Muscle of back (tissue), 11 donors: ENCODE results near the gene FAM25A. TPM values are rescaled to one million over a fixed set of nuclear protein-coding genes. Genes with fewer than 3 reads are reported as not detected.
"Not testable (repeated sequence)": the region's sequence is repeated elsewhere in the genome, so short reads cannot be mapped to it uniquely, and the experiment has no call there.

Experiments used
- DNase-seq, 3 donors: peaks; one replicate each; pipeline versions ENCODE4 v3.0.0 to v3.0.0-alpha.2; 2013
- polyA plus RNA-seq, 10 donors: library from polyadenylated mRNA; unstranded; fragments of 120-200 nt; gene quantifications; one replicate each; pipeline ENCODE4 v1.2.1, GENCODE V29; 2013; ENCODE audit not compliant: insufficient read length in 10 of 10

The FAM25A gene
- polyA plus RNA-seq, 10 donors: not detected

DNA sequence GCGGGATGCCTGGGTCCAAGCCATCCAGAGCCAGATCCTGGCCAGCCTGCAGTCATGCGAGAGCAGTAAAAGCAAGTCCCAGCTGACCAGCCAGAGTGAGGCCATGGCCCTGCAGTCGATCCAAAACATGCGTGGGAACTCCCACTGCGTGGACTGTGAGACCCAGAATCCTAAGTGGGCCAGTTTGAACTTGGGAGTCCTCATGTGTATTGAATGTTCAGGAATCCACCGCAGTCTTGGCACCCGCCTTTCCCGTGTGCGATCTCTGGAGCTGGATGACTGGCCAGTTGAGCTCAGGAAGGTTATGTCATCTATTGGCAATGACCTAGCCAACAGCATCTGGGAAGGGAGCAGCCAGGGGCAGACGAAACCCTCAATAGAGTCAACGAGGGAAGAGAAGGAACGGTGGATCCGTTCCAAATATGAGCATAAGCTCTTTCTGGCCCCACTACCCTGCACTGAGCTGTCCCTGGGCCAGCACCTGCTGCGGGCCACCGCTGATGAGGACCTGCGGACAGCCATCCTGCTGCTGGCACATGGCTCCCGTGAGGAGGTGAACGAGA, 10.9 kb upstream of the FAM25A start:
- peak in 2 of 3 donors; percentile 60 to 81 for DNase-seq

DNA sequence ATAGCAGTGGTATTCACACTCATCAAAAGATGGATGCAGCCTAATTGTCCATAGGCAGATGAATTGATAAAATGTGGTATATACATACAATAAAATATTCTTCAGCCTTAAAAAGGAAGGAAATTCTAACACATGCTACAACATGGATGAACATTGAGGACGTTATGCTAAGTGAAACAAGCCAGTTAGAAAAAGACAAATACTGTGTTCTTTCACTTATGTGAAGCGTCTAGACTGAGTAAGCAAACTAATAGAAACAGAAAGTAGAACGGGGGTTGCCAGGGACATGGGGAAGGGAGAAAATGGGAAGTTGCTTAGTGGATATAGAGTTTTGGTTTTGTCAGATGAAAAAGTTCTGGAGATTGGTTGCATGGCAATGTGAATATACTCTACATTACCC, 6.6 kb upstream of the FAM25A start:
- DNase-seq: not testable (repeated sequence)

- DNase-seq: peak; percentile 9 to 48 (median 27)
These were observed 4.9 kb upstream of the FAM25A start for GRCh38 chr10:87014986-87015716.

- DNase-seq: not testable (repeated sequence)
These were observed 2.0 kb upstream of the FAM25A start for GRCh38 chr10:87018127-87018526.

GRCh38 chr10:87019066-87019465, 1.0 kb upstream of the FAM25A start:
- not testable (repeated sequence) for DNase-seq

GRCh38 chr10:87019504-87019903, 590 bp upstream of the FAM25A start:
- not testable (repeated sequence) for DNase-seq

GRCh38 chr10:87025285-87025958, 5.3 kb downstream of the FAM25A start:
- DNase-seq: peak in 1 of 3 donors; percentile 41

GRCh38 chr10:87026747-87027508, 6.8 kb downstream of the FAM25A start:
- not testable (repeated sequence) for DNase-seq

DNA sequence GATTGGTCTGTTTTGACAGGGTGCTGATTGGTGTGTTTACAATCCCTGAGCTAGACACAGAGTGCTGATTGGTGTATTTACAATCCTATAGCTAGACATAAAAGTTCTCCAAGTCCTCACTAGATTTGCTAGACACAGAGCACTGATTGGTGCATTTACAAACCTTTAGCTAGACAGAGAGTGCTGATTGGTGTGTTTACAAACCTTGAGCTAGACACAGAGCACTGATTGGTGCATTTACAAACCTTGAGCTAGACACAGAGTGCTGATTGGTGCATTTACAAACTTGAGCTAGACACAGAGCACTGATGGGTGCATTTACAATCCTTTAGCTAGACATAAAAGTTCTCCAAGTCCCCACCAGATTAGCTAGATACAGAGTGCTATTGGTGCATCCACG, 10.3 kb downstream of the FAM25A start:
- DNase-seq: not testable (repeated sequence)

DNA sequence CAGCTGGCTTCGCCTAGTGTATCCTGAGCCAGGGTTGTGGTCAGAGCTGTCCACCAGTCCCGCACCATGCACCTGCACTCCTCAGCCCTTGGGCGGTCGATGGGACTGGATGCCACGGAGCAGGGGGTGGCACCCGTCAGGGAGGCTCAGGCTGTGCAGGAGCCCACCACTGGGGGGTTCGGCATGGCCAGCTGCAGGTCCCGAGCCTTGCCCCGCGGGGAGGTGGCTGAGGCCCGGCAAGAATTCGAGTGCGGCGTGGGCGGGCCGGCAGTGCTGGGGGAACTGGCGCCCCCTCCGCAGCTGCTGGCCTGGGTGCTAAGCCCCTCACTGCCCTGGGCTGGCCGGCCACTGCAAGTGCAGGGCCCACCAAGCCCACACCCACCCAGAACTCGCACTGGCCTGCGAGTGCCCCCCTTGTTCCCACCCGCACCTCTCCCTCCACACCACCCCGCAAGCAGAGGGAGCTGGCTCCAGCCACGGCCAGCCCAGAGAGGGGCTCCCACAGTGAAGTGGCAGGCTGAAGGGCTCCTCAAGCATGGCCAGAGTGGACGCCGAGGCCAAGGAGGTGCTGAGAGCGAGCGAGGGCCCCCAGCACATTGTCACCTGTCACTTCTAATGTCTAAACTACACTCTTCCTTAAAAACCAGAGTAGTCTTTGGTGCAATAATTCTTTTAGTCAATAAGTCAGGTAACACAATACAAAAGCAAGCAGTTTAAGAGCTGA, 11.0 kb downstream of the FAM25A start:
- no peak for DNase-seq

GRCh38 chr10:87036623-87037022, 16.5 kb downstream of the FAM25A start:
- DNase-seq: no peak

DNA sequence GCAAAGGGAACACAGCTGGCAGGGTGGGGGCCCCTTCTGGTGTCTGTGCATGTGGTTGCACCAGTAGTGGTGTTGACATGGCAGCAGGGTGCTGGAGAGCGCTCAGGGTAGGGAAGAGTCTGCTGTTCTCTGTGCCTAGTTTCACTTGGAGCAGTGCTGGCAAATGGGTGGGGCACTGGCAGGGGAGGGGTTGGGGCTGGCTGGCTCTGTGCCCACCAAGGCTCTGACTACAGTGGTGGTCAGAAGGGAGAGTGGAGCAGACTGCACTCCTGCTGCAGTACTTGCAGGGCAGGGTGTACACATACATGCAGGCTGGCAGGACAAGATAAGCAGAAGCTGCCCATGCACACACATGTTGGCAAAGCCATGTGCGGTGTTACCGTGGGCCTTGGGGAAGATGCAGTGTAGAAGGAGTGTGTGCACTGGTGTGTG, 18.2 kb downstream of the FAM25A start:
- no peak for DNase-seq

DNA sequence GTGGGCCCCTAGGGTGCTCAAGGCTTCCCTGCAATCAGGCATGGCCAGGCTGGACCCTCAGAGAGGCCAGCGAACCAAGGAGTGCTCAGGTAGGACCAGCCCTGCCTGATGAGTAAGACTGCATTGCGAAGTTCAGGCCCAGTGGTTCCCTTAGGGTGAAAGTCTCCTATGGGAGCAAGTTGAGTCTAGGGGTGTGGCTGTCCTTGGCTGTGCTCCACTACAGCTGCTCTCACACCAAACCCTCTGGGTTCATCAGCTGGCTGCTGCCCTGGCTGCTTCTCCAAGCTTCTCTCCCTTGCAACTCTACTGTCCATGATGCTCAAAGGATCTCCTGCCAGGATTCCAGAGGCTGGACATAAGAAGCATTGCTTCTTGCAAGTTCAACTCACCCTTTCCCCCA, 18.7 kb downstream of the FAM25A start:
- no peak for DNase-seq

DNA sequence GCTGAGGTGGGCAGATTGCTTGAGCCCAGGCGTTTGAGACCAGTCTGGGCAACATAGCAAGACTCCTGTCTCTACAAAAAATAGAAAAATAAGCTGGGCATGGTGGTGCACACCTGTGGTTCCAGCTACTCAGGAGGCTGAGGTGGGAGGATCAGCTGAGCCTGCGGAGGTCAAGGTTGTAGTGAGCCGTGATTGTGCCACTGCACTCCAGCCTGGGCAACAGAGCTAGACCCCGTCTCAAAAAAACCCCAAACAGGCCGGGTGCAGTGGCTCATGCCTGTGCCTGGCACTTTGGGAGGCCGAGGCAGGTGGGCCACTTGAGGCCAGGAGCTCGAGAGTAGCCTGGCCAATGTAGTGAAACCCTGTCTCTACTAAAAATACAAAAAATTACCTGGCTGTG, 23.5 kb downstream of the FAM25A start:
- DNase-seq: not testable (repeated sequence)

GRCh38 chr10:87045434-87045938, 25.4 kb downstream of the FAM25A start:
- no peak for DNase-seq

GRCh38 chr10:87053111-87053510, 33.0 kb downstream of the FAM25A start:
- DNase-seq: peak; percentile 9 to 51 (median 34)

DNA sequence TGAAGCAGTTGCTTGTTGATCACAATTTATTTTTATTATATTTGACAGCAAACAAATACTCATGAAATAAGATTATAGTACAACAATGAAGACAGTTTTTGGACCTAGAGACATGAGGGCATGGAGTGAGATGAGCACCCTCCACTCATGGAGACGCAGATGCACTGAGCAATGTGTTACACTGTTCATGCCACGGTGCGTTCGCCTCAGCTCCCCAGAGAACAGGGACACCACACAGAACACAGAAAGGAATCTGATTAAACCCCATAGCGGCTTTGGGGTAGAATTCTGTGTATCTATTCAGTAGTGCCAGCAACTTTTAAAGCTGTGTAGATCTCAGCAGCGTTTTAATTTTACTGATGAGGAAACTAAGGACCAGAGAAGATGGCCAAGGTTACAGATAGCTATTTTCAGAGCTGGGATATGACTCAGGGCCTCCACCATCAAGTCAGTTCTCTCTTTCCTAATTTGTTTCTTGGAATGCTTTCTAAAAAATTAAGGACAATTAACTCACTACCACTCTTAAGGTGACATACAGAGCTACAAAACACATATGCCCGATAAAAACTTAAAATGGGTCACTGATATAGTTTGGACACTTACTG, 33.6 kb downstream of the FAM25A start:
- no peak for DNase-seq

GRCh38 chr10:87054373-87055295, 34.5 kb downstream of the FAM25A start:
- DNase-seq: peak; percentile 18 to 40 (median 25)

- DNase-seq: peak in 1 of 3 donors; percentile 11
These were observed 38.1 kb downstream of the FAM25A start for GRCh38 chr10:87058171-87058570.

GRCh38 chr10:87059401-87059800, 39.3 kb downstream of the FAM25A start:
- no peak for DNase-seq
